PC-9 (cell line): ENCODE data around the gene ADAMTS3. TPM values are rescaled to one million over a fixed set of nuclear protein-coding genes. Genes with fewer than 3 reads are reported as not detected.

Experiments
- BruUV-seq: library from RNA; stranded (reverse); fragments of 400-500 nt; replicated peaks from 2 replicates; lab custom pipeline; 2021; lab: Mats Ljungman, UMichigan
- CTCF ChIA-PET: fragments of 300-600 bp; sonication (Branson Sonifier 250); formaldehyde crosslinking; loops from one replicate; lab custom pipeline; 2022; ENCODE audit warnings: antibody characterized with exemption; lab: Charles Lee
- POLR2A ChIA-PET: fragments of 300-600 bp; sonication (Branson Sonifier 250); formaldehyde crosslinking; loops from one replicate; lab custom pipeline; 2022; ENCODE audit warnings: antibody characterized with exemption; ENCODE audit not compliant: unreplicated experiment; lab: Charles Lee
- DNase-seq, 2 experiments: peaks; one replicate each; pipeline versions ENCODE4 v3.0.0 to v3.0.0-alpha.2; 2015 to 2022; ENCODE audit warnings: mixed read lengths in 1 of 2
- H2AFZ ChIP-seq: fragments of 200-600 bp; sonication (generic); 2 replicates; pipeline ENCODE4 v1.8.1; 2017; ENCODE audit warnings: antibody characterized with exemption
- H3F3A ChIP-seq: fragments of 200-600 bp; sonication (generic); 2 replicates; pipeline ENCODE4 v1.8.1; 2017; ENCODE audit warnings: antibody characterized with exemption, mild to moderate bottlenecking, low read depth; ENCODE audit not compliant: insufficient read depth
- H3K27ac ChIP-seq: fragments of 200-600 bp; sonication (generic); 2 replicates; pipeline ENCODE4 v1.6.1; 2016; ENCODE audit warnings: mixed run types
- H3K27me3 ChIP-seq: fragments of 200-600 bp; sonication (generic); 2 replicates; pipeline ENCODE4 v1.6.1; 2016; ENCODE audit warnings: low read depth, mixed run types; ENCODE audit not compliant: insufficient read depth
- H3K36me3 ChIP-seq: fragments of 200-600 bp; sonication (generic); 2 replicates; pipeline ENCODE4 v1.6.1; 2016; ENCODE audit warnings: low read depth, mixed run types
- H3K4me1 ChIP-seq: fragments of 200-600 bp; sonication (generic); replicated peaks from 2 replicates; pipeline ENCODE4 v1.6.1; 2016; ENCODE audit warnings: mixed run types; ENCODE audit not compliant: insufficient read depth
- H3K4me2 ChIP-seq: fragments of 200-600 bp; sonication (generic); 2 replicates; pipeline ENCODE4 v1.6.1; 2017; ENCODE audit warnings: mixed run types
- H3K4me3 ChIP-seq: fragments of 200-600 bp; sonication (generic); 2 replicates; pipeline ENCODE4 v1.6.1; 2016; ENCODE audit warnings: mixed run types
- H3K79me2 ChIP-seq: fragments of 200-600 bp; sonication (generic); 2 replicates; pipeline ENCODE4 v1.6.1; 2017; ENCODE audit warnings: low read depth, mixed run types
- H3K9me2 ChIP-seq: fragments of 200-600 bp; sonication (generic); 2 replicates; pipeline ENCODE4 v1.8.1; 2017; ENCODE audit warnings: mild to moderate bottlenecking; ENCODE audit not compliant: insufficient read depth
- H3K9me3 ChIP-seq: fragments of 200-600 bp; sonication (generic); 2 replicates; pipeline ENCODE4 v1.8.1; 2016; ENCODE audit warnings: low read depth; ENCODE audit not compliant: insufficient read depth
- H4K20me1 ChIP-seq: fragments of 200-600 bp; sonication (generic); 2 replicates; pipeline ENCODE4 v1.8.1; 2017; ENCODE audit not compliant: insufficient read depth
- CTCF ChIP-seq: fragments of 200-600 bp; sonication (generic); conservative IDR thresholded peaks from 2 replicates; pipeline ENCODE4 v1.6.1; 2017; ENCODE audit warnings: mixed run types, antibody characterized with exemption, mild to moderate bottlenecking, moderate library complexity
- EZH2 ChIP-seq: fragments of 200-600 bp; sonication (generic); IDR thresholded peaks from 2 replicates; pipeline ENCODE4 v1.8.0; 2017; ENCODE audit warnings: antibody characterized with exemption, low read depth
- intact Hi-C: fragments of 100-400 bp; cut with micrococcal nuclease; formaldehyde crosslinking; loops from one replicate; pipeline ENCODE4 v1.10.0; 2022; ENCODE audit not compliant: unreplicated experiment
- total RNA-seq: library from RNA; stranded (reverse); gene quantifications from 2 replicates; pipeline ENCODE4 v1.2.3, GENCODE V29; 2021

Gene ADAMTS3
- total RNA-seq, 1 experiment from 2014 or later = 0.76 TPM

DNA sequence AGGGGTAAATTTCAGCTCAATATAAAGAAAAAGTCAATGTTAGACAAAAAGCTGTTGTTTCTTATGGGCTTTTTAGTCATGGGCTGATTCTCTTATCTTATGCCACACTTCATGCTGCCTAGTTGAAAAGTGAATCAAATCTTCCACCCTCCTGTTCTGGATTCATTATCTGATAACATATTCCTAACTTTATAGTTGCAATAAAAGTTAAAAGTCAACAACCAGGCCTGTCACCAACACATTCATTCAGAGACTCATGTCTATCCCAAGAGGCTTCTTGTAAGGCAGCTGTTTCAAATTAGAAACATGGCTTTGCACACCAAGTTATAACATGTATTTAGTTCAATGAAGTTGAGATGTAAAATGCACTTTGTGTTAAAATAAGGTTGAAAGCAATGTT is 243.8 kb downstream of the ADAMTS3 start:
- H3K27ac ChIP-seq = no peak overlapping the region
- no peaks in the 10 kb centered on the region for H3K4me1 ChIP-seq
- no TSS peak for BruUV-seq
- no peaks in the 10 kb centered on the region for H3F3A ChIP-seq
- no peak for TF ChIP-seq CTCF
- TF ChIP-seq EZH2 = no peak
- ChIA-PET CTCF (no interaction called here), POLR2A (no interaction called here)
- H2AFZ ChIP-seq = no peak overlapping the region
- intact Hi-C loops = no loop called here
- no peaks in the 10 kb centered on the region for H3K9me3 ChIP-seq
- no peaks in the 10 kb centered on the region for H3K9me2 ChIP-seq
- no peaks in the 10 kb centered on the region for H3K27me3 ChIP-seq
- no peaks in the 10 kb centered on the region for H3K79me2 ChIP-seq
- no peaks in the 10 kb centered on the region for H4K20me1 ChIP-seq
- H3K4me3 ChIP-seq = no peak overlapping the region
- H3K36me3 ChIP-seq = no peaks in the 10 kb centered on the region
- no peak overlapping the region for H3K4me2 ChIP-seq
- no peak for DNase-seq

- Histone ChIP-seq H2AFZ (no peak overlapping the region), H3K27ac (no peak overlapping the region), H3K79me2 (no peaks in the 10 kb centered on the region), H3K9me3 (no peaks in the 10 kb centered on the region), H3K4me2 (no peak overlapping the region), H3K9me2 (no peaks in the 10 kb centered on the region), H3F3A (no peaks in the 10 kb centered on the region), H4K20me1 (no peaks in the 10 kb centered on the region), H3K4me3 (no peak overlapping the region), H3K36me3 (no peaks in the 10 kb centered on the region), H3K4me1 (no peaks in the 10 kb centered on the region), H3K27me3 (no peaks in the 10 kb centered on the region)
- DNase-seq = no peak
- POLR2A ChIA-PET = no interaction called here
- BruUV-seq = no TSS peak
- intact Hi-C loops = no loop called here
- no peak for TF ChIP-seq CTCF
- CTCF ChIA-PET = no interaction called here
Observed at GRCh38 chr4:72323227-72323626, 245.8 kb downstream of the ADAMTS3 start.

- no peaks in the 10 kb centered on the region for H4K20me1 ChIP-seq
- no peak overlapping the region for H3K4me2 ChIP-seq
- ChIA-PET CTCF (no interaction called here), POLR2A (no interaction called here)
- H3K9me2 ChIP-seq = no peaks in the 10 kb centered on the region
- no peaks in the 10 kb centered on the region for H3K27me3 ChIP-seq
- DNase-seq = no peak
- TF ChIP-seq CTCF (no peak), EZH2 (no peak)
- H3K79me2 ChIP-seq = no peaks in the 10 kb centered on the region
- BruUV-seq = no TSS peak
- no peaks in the 10 kb centered on the region for H3K4me1 ChIP-seq
- H3K36me3 ChIP-seq = no peaks in the 10 kb centered on the region
- no peaks in the 10 kb centered on the region for H3K9me3 ChIP-seq
- no peak overlapping the region for H2AFZ ChIP-seq
- H3F3A ChIP-seq = no peaks in the 10 kb centered on the region
- no peak overlapping the region for H3K27ac ChIP-seq
- intact Hi-C loops = no loop called here
- H3K4me3 ChIP-seq = no peak overlapping the region
Observed at GRCh38 chr4:72320223-72320948, 248.6 kb downstream of the ADAMTS3 start.
